Gastroesophageal sphincter (tissue), 4 donors: ENCODE measurements around the gene ITGA7. TPM values are rescaled to one million over a fixed set of nuclear protein-coding genes. Genes with fewer than 3 reads are reported as not detected.

ENCODE experiments used
- ATAC-seq: fragments of 150-250 bp; one replicate; pipeline ENCODE4 v1.9.1; 2016; ENCODE audit warnings: mild to moderate bottlenecking, moderate library complexity
- H3K27ac ChIP-seq, 4 donors: fragments of 200-600 bp; sonication (generic) in 3 of 4; 1 replicate in 3 of 4; 2 replicates in 1 of 4; pipeline ENCODE4 v1.5.1; 2016 to 2019
- H3K27me3 ChIP-seq: fragments of 200-600 bp; sonication (generic); one replicate; pipeline ENCODE4 v1.5.1; 2019
- H3K36me3 ChIP-seq, 2 donors: fragments of 200-600 bp; sonication (generic); one replicate each; pipeline ENCODE4 v1.5.1; 2019; ENCODE audit warnings: control low read depth in 1 of 2
- H3K4me1 ChIP-seq, 3 donors: fragments of 200-600 bp; sonication (generic); 1 replicate in 2 of 3; 2 replicates in 1 of 3; pipeline ENCODE4 v1.5.1; 2016 to 2019; ENCODE audit warnings: control low read depth in 2 of 3
- H3K4me3 ChIP-seq, 2 donors: fragments of 200-600 bp; sonication (generic); one replicate each; pipeline ENCODE4 v1.5.1; 2019; ENCODE audit warnings: mild to moderate bottlenecking in 1 of 2, moderate library complexity in 1 of 2
- H3K9me3 ChIP-seq, 3 donors: fragments of 200-600 bp; sonication (generic); one replicate each; pipeline ENCODE4 v1.5.1; 2017 to 2019; ENCODE audit warnings: control low read depth in 2 of 3
- EP300 ChIP-seq: sonication (generic); formaldehyde crosslinking; IDR thresholded peaks from one replicate; pipeline ENCODE4 v1.6.1; 2017; ENCODE audit warnings: antibody characterized with exemption, mild to moderate bottlenecking
- POLR2A ChIP-seq, 2 donors: fragments of 450-650 bp; IDR thresholded peaks; one replicate each; pipeline ENCODE4 v1.6.1; 2017; ENCODE audit warnings: antibody characterized with exemption in 2 of 2, mild to moderate bottlenecking in 2 of 2, moderate library complexity in 1 of 2
- POLR2AphosphoS5 ChIP-seq: sonication (generic); formaldehyde crosslinking; IDR thresholded peaks from one replicate; pipeline ENCODE4 v1.6.1; 2017; ENCODE audit warnings: antibody characterized with exemption
- WGBS, 2 donors: methylation state at CpG; one replicate each; pipeline ENCODE4 v1.1.5; 2018; ENCODE audit warnings: low coverage in 1 of 2; 5-methylcytosine and 5-hydroxymethylcytosine counted together
- total RNA-seq, 4 donors: library from RNA; depleted of rRNA; stranded (reverse); fragments of >200 nt; gene quantifications; one replicate each; pipeline ENCODE4 v1.1.0, GENCODE V29; 2016
- TF ChIP-seq, protein P1 (sequence below), 4 experiments: fragments of 200-600 bp in 2 of 4; fragments of 450-650 bp in 2 of 4; sonication (generic) in 1 of 4; IDR thresholded peaks; one replicate each; pipeline ENCODE4 v1.5.1; 2017 to 2019; ENCODE audit warnings: antibody characterized with exemption in 4 of 4, mild to moderate bottlenecking in 2 of 4, moderate library complexity in 2 of 4

ITGA7 gene
- total RNA-seq, 4 donors from 2014 or later: 143 to 260 (median 182) TPM

DNA sequence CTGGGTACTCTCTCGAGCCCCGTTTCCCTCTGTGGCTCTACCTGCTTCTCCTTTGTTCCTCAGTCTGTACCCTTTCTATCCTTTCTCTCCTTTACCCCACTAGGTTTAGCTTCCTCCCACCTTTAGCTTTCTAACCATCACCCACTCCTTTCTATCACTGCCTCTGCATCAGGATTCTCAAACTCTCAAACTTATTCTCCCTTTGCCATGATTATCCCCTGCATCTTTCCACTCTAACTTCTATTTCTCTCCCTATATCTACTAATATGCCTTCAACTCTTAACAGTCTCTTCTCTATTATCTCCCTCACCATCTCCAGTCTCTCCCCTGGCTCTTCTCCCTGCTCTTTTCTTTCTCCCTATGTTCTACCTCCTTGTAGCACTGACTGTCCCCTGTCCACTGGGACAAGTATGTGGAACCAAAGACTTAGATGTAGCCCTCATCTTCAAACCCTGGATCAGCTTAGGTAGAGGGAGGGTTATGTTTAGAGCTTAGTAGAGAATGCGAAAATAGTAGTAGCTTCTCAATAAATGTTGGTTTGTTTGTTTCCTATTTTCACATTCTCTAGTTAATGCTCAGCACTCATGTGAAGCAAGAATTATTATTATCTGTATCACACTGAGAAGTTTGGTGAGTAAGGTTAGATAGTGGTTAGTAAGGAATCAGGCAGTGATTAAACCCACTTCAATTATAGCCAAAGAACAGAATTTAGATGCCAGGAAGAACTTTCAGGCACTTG, 38.6 kb upstream of the ITGA7 start:
- peak overlapping the region in 3 of 4 donors; percentile 32 to 55 (median 52) for H3K27ac ChIP-seq
- H3K36me3 ChIP-seq: peaks cover 1 to 27% of the 10 kb centered on the region in 2 donors
- H3K4me3 ChIP-seq: peak overlapping the region in 1 of 2 donors; percentile 20
- ATAC-seq: no peak
- no peaks in the 10 kb centered on the region for H3K9me3 ChIP-seq
- WGBS, 2 donors: 6 to 43% methylated on average over 2 to 3 of the region's 3 CpGs
- H3K4me1 ChIP-seq: peaks cover 0 to 58% (median 31%) of the 10 kb centered on the region in 3 donors
- TF ChIP-seq, protein P1, sequence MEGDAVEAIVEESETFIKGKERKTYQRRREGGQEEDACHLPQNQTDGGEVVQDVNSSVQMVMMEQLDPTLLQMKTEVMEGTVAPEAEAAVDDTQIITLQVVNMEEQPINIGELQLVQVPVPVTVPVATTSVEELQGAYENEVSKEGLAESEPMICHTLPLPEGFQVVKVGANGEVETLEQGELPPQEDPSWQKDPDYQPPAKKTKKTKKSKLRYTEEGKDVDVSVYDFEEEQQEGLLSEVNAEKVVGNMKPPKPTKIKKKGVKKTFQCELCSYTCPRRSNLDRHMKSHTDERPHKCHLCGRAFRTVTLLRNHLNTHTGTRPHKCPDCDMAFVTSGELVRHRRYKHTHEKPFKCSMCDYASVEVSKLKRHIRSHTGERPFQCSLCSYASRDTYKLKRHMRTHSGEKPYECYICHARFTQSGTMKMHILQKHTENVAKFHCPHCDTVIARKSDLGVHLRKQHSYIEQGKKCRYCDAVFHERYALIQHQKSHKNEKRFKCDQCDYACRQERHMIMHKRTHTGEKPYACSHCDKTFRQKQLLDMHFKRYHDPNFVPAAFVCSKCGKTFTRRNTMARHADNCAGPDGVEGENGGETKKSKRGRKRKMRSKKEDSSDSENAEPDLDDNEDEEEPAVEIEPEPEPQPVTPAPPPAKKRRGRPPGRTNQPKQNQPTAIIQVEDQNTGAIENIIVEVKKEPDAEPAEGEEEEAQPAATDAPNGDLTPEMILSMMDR (IDR thresholded peaks at IDR 0.05): no peak
- no peak for TF ChIP-seq EP300
- no peak for TF ChIP-seq POLR2A (IDR thresholded peaks at IDR 0.05)
- no peak for TF ChIP-seq POLR2AphosphoS5
- H3K27me3 ChIP-seq: no peaks in the 10 kb centered on the region

DNA sequence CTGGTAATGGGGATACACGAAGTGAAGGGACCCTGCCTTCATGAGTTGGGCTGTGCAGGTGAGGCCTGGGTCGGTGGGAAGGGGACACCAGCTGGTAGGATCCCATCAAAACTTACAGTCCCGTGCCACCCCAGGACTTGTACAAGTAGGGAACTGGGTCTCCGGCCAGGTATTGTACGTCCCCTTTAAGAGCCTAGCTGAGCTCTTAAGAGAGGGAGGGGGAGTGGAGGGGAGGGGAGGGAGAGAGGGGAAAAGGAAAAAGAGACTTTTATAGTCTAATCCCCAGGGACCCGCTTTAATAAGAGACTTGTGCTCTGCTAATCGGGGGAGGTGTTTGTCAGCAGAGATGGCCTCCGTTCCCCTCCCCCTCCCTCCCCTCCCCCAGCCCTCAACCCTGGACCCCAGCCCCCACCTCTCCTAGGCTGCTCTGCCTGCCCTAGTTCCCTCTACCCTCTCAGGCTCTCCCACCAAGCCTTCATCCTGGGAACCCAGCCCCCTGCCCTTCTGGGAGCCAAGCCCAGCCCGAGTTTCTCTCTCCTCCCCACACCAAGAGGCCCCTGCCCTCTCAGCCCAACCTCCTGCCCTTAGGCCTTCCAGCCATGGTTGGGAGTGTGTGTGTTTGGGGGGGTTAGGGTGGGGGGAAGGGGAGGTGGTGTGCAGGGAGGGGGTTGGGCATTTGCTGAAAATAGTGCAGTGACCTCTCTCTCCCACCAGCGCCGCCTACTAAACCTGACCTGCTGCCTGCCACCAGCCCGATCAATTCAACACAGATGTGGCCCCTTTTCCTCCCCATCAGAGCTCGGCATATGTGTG, 37.9 kb upstream of the ITGA7 start:
- Histone ChIP-seq H3K27me3 (no peaks in the 10 kb centered on the region), H3K36me3 (peaks cover 0 to 19% of the 10 kb centered on the region in 2 donors), H3K4me3 (peak overlapping the region in 1 of 2 donors; percentile 20), H3K27ac (peak overlapping the region in 3 of 4 donors; percentile 47 to 55 (median 52)), H3K9me3 (no peaks in the 10 kb centered on the region), H3K4me1 (peaks cover 0 to 58% (median 31%) of the 10 kb centered on the region in 3 donors)
- ATAC-seq: no peak
- 13 to 16% methylated on average over 9 to 11 of the region's 13 CpGs for WGBS, 2 donors
- TF ChIP-seq POLR2A (IDR thresholded peaks at IDR 0.05): no peak
- TF ChIP-seq POLR2AphosphoS5: no peak
- TF ChIP-seq, protein P1 (IDR thresholded peaks at IDR 0.05): no peak
- no peak for TF ChIP-seq EP300

DNA sequence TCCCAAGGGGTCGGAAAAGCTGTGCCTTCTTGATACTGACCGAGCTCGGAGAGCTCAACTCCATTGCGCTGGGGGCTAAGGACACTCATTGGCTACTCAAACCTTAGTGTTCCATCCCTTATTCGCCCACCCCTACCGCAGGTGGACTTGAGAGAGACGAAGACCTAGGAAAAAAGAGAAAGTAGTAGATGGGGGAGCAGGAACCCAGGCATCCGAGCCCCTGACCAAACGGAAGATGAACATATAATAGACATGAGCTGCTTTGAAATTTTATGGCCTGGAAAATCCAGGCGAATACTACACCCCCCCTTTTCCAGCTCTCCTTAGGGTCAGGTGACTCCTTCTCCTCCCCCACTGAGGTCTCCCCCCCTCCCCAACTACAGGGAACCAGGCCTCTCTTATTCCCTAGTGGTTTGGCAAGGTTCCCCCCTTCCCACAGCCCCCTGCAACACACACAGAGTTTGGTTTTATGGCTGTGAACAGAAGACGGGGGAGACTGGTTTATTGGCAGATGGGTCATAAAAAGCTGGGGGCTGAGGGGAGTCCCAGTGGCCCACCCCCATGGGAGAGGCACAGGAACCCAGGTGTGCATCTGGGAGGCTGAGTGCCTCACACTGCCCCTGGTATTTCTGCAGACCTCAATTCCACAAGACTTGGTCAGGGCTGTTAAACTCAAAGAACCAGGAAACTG, 36.8 kb upstream of the ITGA7 start:
- WGBS, 2 donors: 6 to 50% methylated on average over 1 to 6 of the region's 11 CpGs
- Histone ChIP-seq H3K9me3 (no peaks in the 10 kb centered on the region), H3K27ac (peak overlapping the region in 3 of 4 donors; percentile 74 to 90 (median 83)), H3K4me3 (peak overlapping the region in 1 of 2 donors; percentile 64), H3K36me3 (peaks cover 0 to 9% of the 10 kb centered on the region in 2 donors), H3K4me1 (peaks cover 0 to 58% (median 31%) of the 10 kb centered on the region in 3 donors), H3K27me3 (no peaks in the 10 kb centered on the region)
- TF ChIP-seq, protein P1 (IDR thresholded peaks at IDR 0.05): no peak
- no peak for ATAC-seq

DNA sequence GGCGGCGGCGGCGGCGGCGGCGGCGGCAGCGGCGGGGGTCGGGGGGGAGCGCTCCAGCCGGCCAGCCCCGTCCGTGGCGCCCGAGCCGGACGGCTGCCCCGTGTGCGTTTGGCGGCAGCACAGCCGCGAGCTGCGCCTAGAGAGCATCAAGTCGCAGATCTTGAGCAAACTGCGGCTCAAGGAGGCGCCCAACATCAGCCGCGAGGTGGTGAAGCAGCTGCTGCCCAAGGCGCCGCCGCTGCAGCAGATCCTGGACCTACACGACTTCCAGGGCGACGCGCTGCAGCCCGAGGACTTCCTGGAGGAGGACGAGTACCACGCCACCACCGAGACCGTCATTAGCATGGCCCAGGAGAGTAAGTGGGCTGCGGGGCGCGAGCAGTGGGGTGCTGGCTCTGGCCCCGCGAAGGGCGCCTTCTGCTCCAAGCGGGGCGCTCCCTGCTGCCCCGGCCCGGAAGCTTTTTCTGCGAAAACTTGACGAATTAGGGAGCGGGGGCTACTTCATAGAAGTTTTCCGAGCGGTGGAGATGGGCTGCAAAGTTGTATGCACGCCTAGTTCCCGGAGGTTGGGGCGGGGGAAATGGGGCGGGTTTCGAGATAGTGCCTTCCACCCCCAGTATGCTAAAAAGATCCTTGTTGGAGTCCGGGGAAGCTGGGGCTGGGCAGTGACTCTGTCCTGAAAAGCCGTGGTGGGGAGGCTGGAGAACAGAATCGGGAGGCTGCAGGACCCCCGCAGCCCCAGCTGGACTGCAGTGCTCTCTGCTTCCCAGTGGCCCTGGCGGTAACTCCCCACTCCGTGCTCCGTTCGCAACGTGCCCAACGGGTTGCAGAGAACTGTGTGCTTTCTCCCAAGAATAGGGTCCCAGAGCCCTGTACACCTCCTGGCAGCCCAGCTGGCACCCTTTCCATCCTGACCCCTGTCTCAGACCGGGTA, 36.0 kb upstream of the ITGA7 start:
- 1% methylated on average over 13 of the region's 73 CpGs; no CpG with 5 or more reads in 1 of the 2 donors for WGBS, 2 donors
- peaks cover 0 to 3% of the 10 kb centered on the region in 2 donors for H3K36me3 ChIP-seq
- H3K4me3 ChIP-seq: peak overlapping the region; percentile 46 to 64
- ATAC-seq: peak; percentile 63
- H3K9me3 ChIP-seq: no peaks in the 10 kb centered on the region
- H3K27ac ChIP-seq: peak overlapping the region in 3 of 4 donors; percentile 74 to 90 (median 83)
- peaks cover 0 to 58% (median 31%) of the 10 kb centered on the region in 3 donors for H3K4me1 ChIP-seq
- TF ChIP-seq POLR2A (IDR thresholded peaks at IDR 0.05) (no peak), POLR2AphosphoS5 (peak; percentile 19)
- TF ChIP-seq, protein P1 (IDR thresholded peaks at IDR 0.05): peak in 2 of 4 experiments; percentile 25 to 32
- no peaks in the 10 kb centered on the region for H3K27me3 ChIP-seq
